ENCODE data around the gene DAG1. TPM values are rescaled to one million over a fixed set of nuclear protein-coding genes. Genes with fewer than 3 reads are reported as not detected.

Gene DAG1
- total RNA-seq, 4 donors from 2014 or later, result 42.1 to 102 (median 76.6) TPM

- DNase-seq (ENCODE audit: low spot score in 2 of 2), result no peak
- WGBS, result 60% methylated on average over 1 of the region's 4 CpGs
Measured at GRCh38 chr3:49563040-49563578, 93.0 kb downstream of the DAG1 start.

GRCh38 chr3:49563766-49564165, 93.7 kb downstream of the DAG1 start:
- Histone ChIP-seq H3K9me3 (no peaks in the 10 kb centered on the region), H3K27ac (no peak overlapping the region), H3K4me1 (no peaks in the 10 kb centered on the region), H3K36me3 (no peaks in the 10 kb centered on the region), H3K27me3 (no peaks in the 10 kb centered on the region), H3K4me3 (no peak overlapping the region)
- WGBS, result 89% methylated on average over 4 of the region's 4 CpGs
- no peak for TF ChIP-seq POLR2AphosphoS5 (IDR thresholded peaks at IDR 0.05)
- no peak for TF ChIP-seq POLR2A (IDR thresholded peaks at IDR 0.05)
- TF ChIP-seq EP300 (IDR thresholded peaks at IDR 0.05), result no peak
- no peak for TF ChIP-seq CTCF (IDR thresholded peaks at IDR 0.05)
- no peak for DNase-seq (ENCODE audit: low spot score in 2 of 2)

More at GRCh38 chr3:49563040-49563578, 93.0 kb downstream of the DAG1 start:
- Histone ChIP-seq H3K27ac (no peak overlapping the region), H3K36me3 (no peaks in the 10 kb centered on the region), H3K27me3 (no peaks in the 10 kb centered on the region), H3K4me1 (no peaks in the 10 kb centered on the region), H3K4me3 (no peak overlapping the region), H3K9me3 (no peaks in the 10 kb centered on the region)
- TF ChIP-seq CTCF (IDR thresholded peaks at IDR 0.05), result no peak
- no peak for TF ChIP-seq POLR2A (IDR thresholded peaks at IDR 0.05)

GRCh38 chr3:49566312-49566711, 96.2 kb downstream of the DAG1 start:
- Histone ChIP-seq H3K9me3 (no peaks in the 10 kb centered on the region), H3K4me3 (no peak overlapping the region), H3K27ac (no peak overlapping the region), H3K36me3 (no peaks in the 10 kb centered on the region), H3K27me3 (no peaks in the 10 kb centered on the region), H3K4me1 (no peaks in the 10 kb centered on the region)
- TF ChIP-seq POLR2AphosphoS5 (IDR thresholded peaks at IDR 0.05) (no peak), CTCF (IDR thresholded peaks at IDR 0.05) (no peak), POLR2A (IDR thresholded peaks at IDR 0.05) (no peak), EP300 (IDR thresholded peaks at IDR 0.05) (no peak)
- DNase-seq (ENCODE audit: low spot score in 2 of 2), result peak in 1 of 2 donors; percentile 3
- 90% methylated on average over 2 of the region's 2 CpGs for WGBS

- Histone ChIP-seq H3K27ac (no peak overlapping the region), H3K4me1 (no peaks in the 10 kb centered on the region), H3K36me3 (no peaks in the 10 kb centered on the region), H3K4me3 (no peak overlapping the region), H3K9me3 (no peaks in the 10 kb centered on the region), H3K27me3 (no peaks in the 10 kb centered on the region)
- no peak for TF ChIP-seq CTCF (IDR thresholded peaks at IDR 0.05)
- TF ChIP-seq POLR2AphosphoS5 (IDR thresholded peaks at IDR 0.05), result no peak
- no peak for TF ChIP-seq POLR2A (IDR thresholded peaks at IDR 0.05)
- TF ChIP-seq EP300 (IDR thresholded peaks at IDR 0.05), result no peak
- 26% methylated on average over 2 of the region's 2 CpGs for WGBS
- no peak for DNase-seq (ENCODE audit: low spot score in 2 of 2)
Measured at GRCh38 chr3:49567406-49567805, 97.3 kb downstream of the DAG1 start.

- no peaks in the 10 kb centered on the region for H3K27me3 ChIP-seq
- no peaks in the 10 kb centered on the region for H3K9me3 ChIP-seq
- no peak overlapping the region for H3K27ac ChIP-seq
- TF ChIP-seq POLR2A (IDR thresholded peaks at IDR 0.05), result no peak
- no peak for TF ChIP-seq POLR2AphosphoS5 (IDR thresholded peaks at IDR 0.05)
- no peak for TF ChIP-seq CTCF (IDR thresholded peaks at IDR 0.05)
- no peak for TF ChIP-seq EP300 (IDR thresholded peaks at IDR 0.05)
- no peaks in the 10 kb centered on the region for H3K36me3 ChIP-seq
- no peak overlapping the region for H3K4me3 ChIP-seq
- no peak for DNase-seq (ENCODE audit: low spot score in 2 of 2)
- H3K4me1 ChIP-seq, result no peaks in the 10 kb centered on the region
Measured at GRCh38 chr3:49568965-49569364, 98.9 kb downstream of the DAG1 start.
